ENCODE data around the gene ZNF195. TPM values are rescaled to one million over a fixed set of nuclear protein-coding genes. Genes with fewer than 3 reads are reported as not detected.

The ZNF195 gene
- total RNA-seq, 2 experiments from 2014 or later = 33.8 to 34.3 TPM

- Mint-ChIP-seq H3K4me1 (ENCODE audit: low read depth) (peaks cover 1% of the 10 kb centered on the region), H3K36me3 (peaks cover 87% of the 10 kb centered on the region), H3K27me3 (no peaks in the 10 kb centered on the region), H3K9me3 (peaks cover 60% of the 10 kb centered on the region), H3K4me3 (no peak overlapping the region), H3K27ac (no peak overlapping the region)
- ChIA-PET CTCF (no interaction called here), POLR2A (no interaction called here)
- no peak for DNase-seq
- intact Hi-C loops (cut with micrococcal nuclease) = no loop called here
Measured at GRCh38 chr11:3367221-3367620, 11.7 kb downstream of the ZNF195 start.

- Mint-ChIP-seq H3K9me3 (peaks cover 53% of the 10 kb centered on the region), H3K4me3 (no peak overlapping the region), H3K4me1 (ENCODE audit: low read depth) (no peaks in the 10 kb centered on the region), H3K36me3 (peaks cover 80% of the 10 kb centered on the region), H3K27me3 (no peaks in the 10 kb centered on the region), H3K27ac (no peak overlapping the region)
- ChIA-PET POLR2A (no interaction called here), CTCF (no interaction called here)
- no peak for DNase-seq
- intact Hi-C loops (cut with micrococcal nuclease) = no loop called here
Measured at GRCh38 chr11:3359092-3359824, 19.7 kb downstream of the ZNF195 start.

- no peak for DNase-seq
- H3K27ac Mint-ChIP-seq = no peak overlapping the region
- POLR2A ChIA-PET = no interaction called here
Measured at GRCh38 chr11:3357994-3358676, 20.8 kb downstream of the ZNF195 start.

GRCh38 chr11:3357302-3357701 is 21.6 kb downstream of the ZNF195 start:
- POLR2A ChIA-PET = no interaction called here
- no peaks in the 10 kb centered on the region for H3K4me1 Mint-ChIP-seq (ENCODE audit: low read depth)
- H3K27ac Mint-ChIP-seq = no peak overlapping the region
- peaks cover 60% of the 10 kb centered on the region for H3K36me3 Mint-ChIP-seq
- peaks cover 35% of the 10 kb centered on the region for H3K9me3 Mint-ChIP-seq
- no peaks in the 10 kb centered on the region for H3K27me3 Mint-ChIP-seq
- DNase-seq = no peak
- intact Hi-C loops (cut with micrococcal nuclease) = no loop called here
- no peak overlapping the region for H3K4me3 Mint-ChIP-seq
- CTCF ChIA-PET = no interaction called here

More at GRCh38 chr11:3357994-3358676, 20.8 kb downstream of the ZNF195 start:
- Mint-ChIP-seq H3K4me1 (ENCODE audit: low read depth) (no peaks in the 10 kb centered on the region), H3K27me3 (no peaks in the 10 kb centered on the region), H3K9me3 (peaks cover 43% of the 10 kb centered on the region), H3K36me3 (peaks cover 69% of the 10 kb centered on the region), H3K4me3 (no peak overlapping the region)
- CTCF ChIA-PET = interaction anchor here (1.0 kb wide), 1 partner anchor 50 kb away, joined by 3 read pairs; no protein-coding TSS in a partner anchor
- intact Hi-C loops (cut with micrococcal nuclease) = no loop called here

DNA sequence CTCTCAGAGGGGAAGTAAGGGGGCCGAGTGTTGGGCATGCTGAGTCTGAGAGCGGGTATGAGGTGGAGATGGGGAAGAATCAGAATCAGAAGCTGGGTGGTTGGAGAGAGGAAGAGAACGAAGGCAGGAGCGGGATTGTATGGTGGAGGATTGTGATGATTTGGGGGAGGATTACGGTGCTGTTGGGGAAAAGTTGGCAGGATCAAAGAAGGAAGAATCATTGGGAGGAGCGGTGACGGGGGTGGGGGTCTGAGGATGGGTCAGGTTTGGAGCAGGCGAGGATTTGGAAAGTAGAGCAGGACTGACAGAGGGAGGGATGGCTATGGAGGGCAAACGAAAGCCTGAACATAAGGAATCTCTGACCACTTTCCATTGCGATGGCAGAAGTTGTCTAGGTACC is 22.1 kb downstream of the ZNF195 start:
- no peak for DNase-seq
- no peaks in the 10 kb centered on the region for H3K27me3 Mint-ChIP-seq
- no peak overlapping the region for H3K4me3 Mint-ChIP-seq
- ChIA-PET POLR2A (interaction anchor here (1.4 kb wide), 1 partner anchor 22 kb away, joined by 4 read pairs; the partner anchor contains the start of gene ZNF195), CTCF (interaction anchor here (1.4 kb wide), 1 partner anchor 52 kb away, joined by 8 read pairs; no protein-coding TSS in a partner anchor)
- no peak overlapping the region for H3K27ac Mint-ChIP-seq
- H3K9me3 Mint-ChIP-seq = peaks cover 33% of the 10 kb centered on the region
- H3K4me1 Mint-ChIP-seq (ENCODE audit: low read depth) = no peaks in the 10 kb centered on the region
- intact Hi-C loops (cut with micrococcal nuclease) = no loop called here
- H3K36me3 Mint-ChIP-seq = peaks cover 58% of the 10 kb centered on the region

DNA sequence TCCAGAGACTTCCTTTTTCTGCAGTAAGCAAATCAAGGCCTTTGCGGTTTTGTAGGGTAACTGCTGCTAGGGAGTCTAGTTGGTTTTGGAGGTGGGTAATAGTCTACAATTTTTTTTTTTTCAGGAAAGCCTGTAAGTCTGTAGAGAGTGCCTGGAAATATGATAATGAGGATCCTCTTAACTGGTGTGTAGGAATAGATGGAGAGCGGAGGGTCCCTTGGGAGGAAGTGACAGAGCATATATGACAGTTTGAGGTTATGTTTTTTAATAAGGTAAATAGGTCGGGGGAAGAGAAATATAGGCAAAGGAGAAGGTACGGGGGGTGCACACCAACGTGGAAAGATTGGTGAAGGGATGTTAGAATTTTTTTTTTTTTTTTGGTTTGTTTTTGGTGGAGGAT is 25.9 kb downstream of the ZNF195 start:
- intact Hi-C loops (cut with micrococcal nuclease) = no loop called here
- CTCF ChIA-PET = no interaction called here
- H3K9me3 Mint-ChIP-seq = peaks cover 8% of the 10 kb centered on the region
- peaks cover 21% of the 10 kb centered on the region for H3K36me3 Mint-ChIP-seq
- no peak overlapping the region for H3K4me3 Mint-ChIP-seq
- no peaks in the 10 kb centered on the region for H3K4me1 Mint-ChIP-seq (ENCODE audit: low read depth)
- no peaks in the 10 kb centered on the region for H3K27me3 Mint-ChIP-seq
- no peak for DNase-seq
- no peak overlapping the region for H3K27ac Mint-ChIP-seq
- POLR2A ChIA-PET = no interaction called here

- no peak for DNase-seq
- ChIA-PET POLR2A (no interaction called here), CTCF (no interaction called here)
- Mint-ChIP-seq H3K27ac (no peak overlapping the region), H3K4me1 (ENCODE audit: low read depth) (no peaks in the 10 kb centered on the region), H3K9me3 (peaks cover 16% of the 10 kb centered on the region), H3K36me3 (peaks cover 7% of the 10 kb centered on the region), H3K27me3 (peaks cover 5% of the 10 kb centered on the region), H3K4me3 (no peak overlapping the region)
- intact Hi-C loops (cut with micrococcal nuclease) = no loop called here
Measured at GRCh38 chr11:3347127-3347526, 31.8 kb downstream of the ZNF195 start.

DNA sequence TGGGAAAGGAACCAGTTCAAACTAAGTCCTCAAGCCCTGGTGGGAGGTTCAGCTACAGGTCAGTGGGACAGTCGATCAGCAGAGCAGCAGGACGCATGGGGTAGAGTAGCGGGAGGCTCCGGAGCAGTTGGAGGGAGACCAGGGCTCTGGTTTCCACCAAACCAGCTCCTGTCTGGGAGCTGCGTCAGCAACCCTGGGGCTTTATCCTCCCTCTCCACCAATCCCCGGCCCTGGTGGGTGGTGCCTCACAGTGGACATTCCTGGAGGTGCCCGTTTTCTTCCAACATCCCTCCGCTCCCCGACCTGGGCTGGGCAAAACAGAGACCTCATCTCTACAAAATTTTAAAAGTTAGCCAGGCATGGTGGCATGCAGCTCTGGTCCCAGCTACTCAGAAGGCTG is 32.4 kb downstream of the ZNF195 start:
- Mint-ChIP-seq H3K4me3 (no peak overlapping the region), H3K9me3 (peaks cover 14% of the 10 kb centered on the region), H3K4me1 (ENCODE audit: low read depth) (no peaks in the 10 kb centered on the region), H3K27ac (no peak overlapping the region), H3K36me3 (peaks cover 7% of the 10 kb centered on the region), H3K27me3 (peaks cover 5% of the 10 kb centered on the region)
- intact Hi-C loops (cut with micrococcal nuclease) = no loop called here
- DNase-seq = no peak
- ChIA-PET POLR2A (no interaction called here), CTCF (interaction anchor here (2.8 kb wide), 1 partner anchor 62 kb away, joined by 13 read pairs; no protein-coding TSS in a partner anchor)

GRCh38 chr11:3345736-3346135 is 33.2 kb downstream of the ZNF195 start:
- Mint-ChIP-seq H3K9me3 (peaks cover 12% of the 10 kb centered on the region), H3K36me3 (peaks cover 7% of the 10 kb centered on the region), H3K27ac (no peak overlapping the region), H3K4me3 (no peak overlapping the region), H3K4me1 (ENCODE audit: low read depth) (no peaks in the 10 kb centered on the region), H3K27me3 (peaks cover 11% of the 10 kb centered on the region)
- intact Hi-C loops (cut with micrococcal nuclease) = no loop called here
- DNase-seq = no peak
- ChIA-PET CTCF (interaction anchor here (2.8 kb wide), 1 partner anchor 63 kb away, joined by 13 read pairs; no protein-coding TSS in a partner anchor), POLR2A (no interaction called here)

- no peak overlapping the region for H3K4me3 Mint-ChIP-seq
- H3K4me1 Mint-ChIP-seq (ENCODE audit: low read depth) = no peaks in the 10 kb centered on the region
- peaks cover 7% of the 10 kb centered on the region for H3K36me3 Mint-ChIP-seq
- intact Hi-C loops (cut with micrococcal nuclease) = no loop called here
- H3K9me3 Mint-ChIP-seq = peaks cover 12% of the 10 kb centered on the region
- peaks cover 18% of the 10 kb centered on the region for H3K27me3 Mint-ChIP-seq
- ChIA-PET POLR2A (no interaction called here), CTCF (interaction anchor here (0.7 to 2.8 kb wide), 4 partner anchors 34 to 924 kb away, joined by 3 to 13 read pairs (median 3); partner anchors contain the start of gene ZNF195)
- no peak for DNase-seq
- no peak overlapping the region for H3K27ac Mint-ChIP-seq
Measured at GRCh38 chr11:3344327-3345174, 34.4 kb downstream of the ZNF195 start.

DNA sequence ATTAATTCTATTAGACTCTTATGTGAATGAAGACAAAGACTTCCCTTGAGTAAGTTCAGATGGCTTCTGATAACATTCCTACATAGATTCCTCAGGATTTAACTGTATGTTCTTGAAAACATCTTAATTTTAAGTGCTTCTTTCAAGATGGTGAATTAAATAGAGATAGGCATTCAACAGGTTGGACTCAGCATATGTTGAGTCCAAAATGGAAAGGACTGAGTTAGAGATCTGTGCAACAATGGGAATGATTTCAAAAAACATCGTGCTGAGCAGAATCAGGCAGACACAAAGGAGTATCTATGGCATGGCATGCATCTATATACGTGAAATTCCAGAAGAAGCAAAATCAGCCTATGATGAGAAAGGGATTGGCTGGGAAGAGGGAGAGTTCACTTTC is 36.2 kb downstream of the ZNF195 start:
- no peak overlapping the region for H3K27ac Mint-ChIP-seq
- no peak overlapping the region for H3K4me3 Mint-ChIP-seq
- H3K36me3 Mint-ChIP-seq = peaks cover 5% of the 10 kb centered on the region
- H3K9me3 Mint-ChIP-seq = peaks cover 7% of the 10 kb centered on the region
- intact Hi-C loops (cut with micrococcal nuclease) = no loop called here
- ChIA-PET POLR2A (no interaction called here), CTCF (interaction anchor here (1.2 to 3.9 kb wide), 3 partner anchors 38 to 72 kb away, joined by 3 to 68 read pairs (median 12); no protein-coding TSS in a partner anchor)
- DNase-seq = no peak
- peaks cover 29% of the 10 kb centered on the region for H3K27me3 Mint-ChIP-seq
- H3K4me1 Mint-ChIP-seq (ENCODE audit: low read depth) = no peaks in the 10 kb centered on the region

DNA sequence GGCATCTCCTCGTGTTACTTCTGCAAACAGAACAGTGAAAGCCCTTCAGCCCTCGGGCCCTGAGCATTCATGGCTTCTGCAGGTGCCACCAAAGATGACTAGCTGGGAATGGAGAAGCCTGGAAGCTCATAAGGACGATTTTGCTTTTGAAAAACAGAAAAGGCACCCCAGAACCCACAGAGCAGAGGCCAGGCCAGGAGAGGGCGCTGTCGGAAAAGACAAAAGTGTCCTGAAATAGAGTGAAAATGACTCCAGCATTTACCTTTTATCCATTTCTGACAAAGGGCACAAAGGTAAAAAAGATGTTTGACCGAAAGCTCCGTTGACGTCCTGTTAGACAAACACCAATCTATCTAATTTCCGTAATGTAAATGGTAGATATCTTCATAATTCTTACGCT is 37.6 kb downstream of the ZNF195 start:
- CTCF ChIA-PET = interaction anchor here (0.7 to 3.9 kb wide), 19 partner anchors 8 to 823 kb away, joined by 3 to 68 read pairs (median 4); no protein-coding TSS in a partner anchor

More for the DNA sequence above, 37.6 kb downstream of the ZNF195 start:
- no peak overlapping the region for H3K27ac Mint-ChIP-seq
- H3K27me3 Mint-ChIP-seq = peaks cover 32% of the 10 kb centered on the region
- no peaks in the 10 kb centered on the region for H3K9me3 Mint-ChIP-seq
- no peaks in the 10 kb centered on the region for H3K36me3 Mint-ChIP-seq
- no peaks in the 10 kb centered on the region for H3K4me1 Mint-ChIP-seq (ENCODE audit: low read depth)
- DNase-seq = peak; percentile 79
- intact Hi-C loops (cut with micrococcal nuclease) = no loop called here
- POLR2A ChIA-PET = interaction anchor here (0.7 kb wide), 1 partner anchor 304 kb away, joined by 7 read pairs; no protein-coding TSS in a partner anchor
- H3K4me3 Mint-ChIP-seq = no peak overlapping the region

Data from activated CD4-positive, alpha-beta memory T cell treated with anti-CD3 and anti-CD28 coated beads for 36 hours (primary cell).